A549 (cell line): ENCODE data around the gene C19orf47.

Source experiments
- CHD4 ChIP-seq: fragments of 200-600 bp; sonication (generic); IDR thresholded peaks from 2 replicates; pipeline ENCODE4 v1.6.1; 2016; ENCODE audit warnings: antibody characterized with exemption, mild to moderate bottlenecking, borderline replicate concordance
- JUN ChIP-seq, 2 experiments: fragments of >200 bp; sonication (Bioruptor Twin); formaldehyde crosslinking; IDR thresholded peaks; 2 replicates in 1 of 2; 3 replicates in 1 of 2; pipeline ENCODE4 v1.6.1; 2016 to 2017
- JUNB ChIP-seq: fragments of >200 bp; sonication (Bioruptor Twin); formaldehyde crosslinking; IDR thresholded peaks from 2 replicates; pipeline ENCODE4 v1.6.1; 2016
- MAZ ChIP-seq: fragments of 150-350 bp; IDR thresholded peaks from 2 replicates; pipeline ENCODE4 v1.6.1; 2014; ENCODE audit warnings: antibody characterized with exemption, low read depth, low read length, borderline replicate concordance
- NFE2L2 ChIP-seq: fragments of 150-350 bp; conservative IDR thresholded peaks from 2 replicates; pipeline ENCODE4 v1.6.1; 2014; ENCODE audit warnings: low read length
- PBX3 ChIP-seq: IDR thresholded peaks from 2 replicates; pipeline ENCODE4 v1.6.1; 2012
- POLR2A ChIP-seq: IDR thresholded peaks from 2 replicates; pipeline ENCODE4 v1.6.1; 2012; ENCODE audit warnings: mild to moderate bottlenecking, low read length
- RARB ChIP-seq: fragments of 250-450 bp; sonication (Bioruptor Pico); IDR thresholded peaks from 2 replicates; pipeline ENCODE4 v1.8.0; 2021; ENCODE audit warnings: mild to moderate bottlenecking, moderate library complexity
- RCOR1 ChIP-seq: fragments of 150-350 bp; IDR thresholded peaks from 2 replicates; pipeline ENCODE4 v1.6.1; 2014; ENCODE audit warnings: antibody characterized with exemption, low read length, low read depth
- REST ChIP-seq: fragments of 200-600 bp; sonication (generic); IDR thresholded peaks from 2 replicates; pipeline ENCODE4 v1.6.1; 2016; ENCODE audit warnings: antibody characterized with exemption, mild to moderate bottlenecking, moderate library complexity
- RFX5 ChIP-seq: fragments of 450-650 bp; IDR thresholded peaks from 2 replicates; pipeline ENCODE4 v1.7.1; 2014; ENCODE audit warnings: antibody characterized with exemption, mild to moderate bottlenecking, moderate library complexity
- TP53 ChIP-seq: fragments of 250-450 bp; sonication (Bioruptor Pico); IDR thresholded peaks from 2 replicates; pipeline ENCODE4 v1.5.0; 2021; ENCODE audit warnings: mild to moderate bottlenecking, moderate library complexity
- TF ChIP-seq, protein P1 (sequence below): fragments of >200 bp; sonication (Bioruptor Twin); formaldehyde crosslinking; IDR thresholded peaks from 3 replicates; pipeline ENCODE4 v1.5.1; 2016
- TF ChIP-seq, protein P2 (sequence below): IDR thresholded peaks from 2 replicates; pipeline ENCODE4 v1.6.1; 2012; ENCODE audit warnings: low read depth, borderline replicate concordance

GRCh38 chr19:40341601-40342482 lies 6.4 kb downstream of the C19orf47 start:
- no peak for TF ChIP-seq RARB (CRISPR knock-in tag)
- TF ChIP-seq, protein P1, sequence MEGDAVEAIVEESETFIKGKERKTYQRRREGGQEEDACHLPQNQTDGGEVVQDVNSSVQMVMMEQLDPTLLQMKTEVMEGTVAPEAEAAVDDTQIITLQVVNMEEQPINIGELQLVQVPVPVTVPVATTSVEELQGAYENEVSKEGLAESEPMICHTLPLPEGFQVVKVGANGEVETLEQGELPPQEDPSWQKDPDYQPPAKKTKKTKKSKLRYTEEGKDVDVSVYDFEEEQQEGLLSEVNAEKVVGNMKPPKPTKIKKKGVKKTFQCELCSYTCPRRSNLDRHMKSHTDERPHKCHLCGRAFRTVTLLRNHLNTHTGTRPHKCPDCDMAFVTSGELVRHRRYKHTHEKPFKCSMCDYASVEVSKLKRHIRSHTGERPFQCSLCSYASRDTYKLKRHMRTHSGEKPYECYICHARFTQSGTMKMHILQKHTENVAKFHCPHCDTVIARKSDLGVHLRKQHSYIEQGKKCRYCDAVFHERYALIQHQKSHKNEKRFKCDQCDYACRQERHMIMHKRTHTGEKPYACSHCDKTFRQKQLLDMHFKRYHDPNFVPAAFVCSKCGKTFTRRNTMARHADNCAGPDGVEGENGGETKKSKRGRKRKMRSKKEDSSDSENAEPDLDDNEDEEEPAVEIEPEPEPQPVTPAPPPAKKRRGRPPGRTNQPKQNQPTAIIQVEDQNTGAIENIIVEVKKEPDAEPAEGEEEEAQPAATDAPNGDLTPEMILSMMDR: no peak
- no peak for TF ChIP-seq POLR2A
- no peak for TF ChIP-seq PBX3
- TF ChIP-seq, protein P2, sequence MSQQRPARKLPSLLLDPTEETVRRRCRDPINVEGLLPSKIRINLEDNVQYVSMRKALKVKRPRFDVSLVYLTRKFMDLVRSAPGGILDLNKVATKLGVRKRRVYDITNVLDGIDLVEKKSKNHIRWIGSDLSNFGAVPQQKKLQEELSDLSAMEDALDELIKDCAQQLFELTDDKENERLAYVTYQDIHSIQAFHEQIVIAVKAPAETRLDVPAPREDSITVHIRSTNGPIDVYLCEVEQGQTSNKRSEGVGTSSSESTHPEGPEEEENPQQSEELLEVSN: no peak
- no peak for TF ChIP-seq JUN (IDR thresholded peaks at IDR 0.05)
- no peak for TF ChIP-seq RFX5
- no peak for TF ChIP-seq NFE2L2
- TF ChIP-seq CHD4: no peak
- TF ChIP-seq JUNB: no peak
- no peak for TF ChIP-seq TP53
- TF ChIP-seq MAZ: no peak
- TF ChIP-seq RCOR1: no peak
- TF ChIP-seq REST: no peak
